Measurements from ENCODE around the gene HIVEP1.

- TF ChIP-seq POLR2AphosphoS5 (IDR thresholded peaks at IDR 0.05; ENCODE audit: borderline replicate concordance, low read depth, low read length) (no peak), EZH2 (IDR thresholded peaks at IDR 0.05) (no peak), FOXP2 (optimal IDR thresholded peaks at IDR 0.05; ENCODE audit: control extremely low read depth, extremely low read length, insufficient read depth) (no peak)
Observed at GRCh38 chr6:12077021-12077710, 65.1 kb downstream of the HIVEP1 start.
